GM12891 (cell line): Measurements from ENCODE around the gene MED13L.

Source experiments
- PAX5 ChIP-seq: IDR thresholded peaks from 2 replicates; pipeline ENCODE4 v1.6.1; 2011; ENCODE audit warnings: low read length, moderate library complexity, mild to moderate bottlenecking; ENCODE audit not compliant: insufficient read depth, severe bottlenecking
- POLR2A ChIP-seq: IDR thresholded peaks from 2 replicates; pipeline ENCODE4 v1.6.1; 2011; ENCODE audit warnings: low read depth, low read length, control low read depth
- POLR2AphosphoS5 ChIP-seq: IDR thresholded peaks from 2 replicates; pipeline ENCODE4 v1.6.1; 2011; ENCODE audit warnings: low read depth, low read length, control low read depth
- POU2F2 ChIP-seq: IDR thresholded peaks from 2 replicates; pipeline ENCODE4 v1.6.1; 2011; ENCODE audit warnings: low read depth, mild to moderate bottlenecking, control low read depth, low read length, moderate library complexity
- SPI1 ChIP-seq: IDR thresholded peaks from 2 replicates; pipeline ENCODE4 v1.6.1; 2011; ENCODE audit warnings: low read depth, low read length, control low read depth
- TAF1 ChIP-seq: IDR thresholded peaks from 2 replicates; pipeline ENCODE4 v1.6.1; 2011; ENCODE audit warnings: low read depth, low read length, control low read depth

DNA sequence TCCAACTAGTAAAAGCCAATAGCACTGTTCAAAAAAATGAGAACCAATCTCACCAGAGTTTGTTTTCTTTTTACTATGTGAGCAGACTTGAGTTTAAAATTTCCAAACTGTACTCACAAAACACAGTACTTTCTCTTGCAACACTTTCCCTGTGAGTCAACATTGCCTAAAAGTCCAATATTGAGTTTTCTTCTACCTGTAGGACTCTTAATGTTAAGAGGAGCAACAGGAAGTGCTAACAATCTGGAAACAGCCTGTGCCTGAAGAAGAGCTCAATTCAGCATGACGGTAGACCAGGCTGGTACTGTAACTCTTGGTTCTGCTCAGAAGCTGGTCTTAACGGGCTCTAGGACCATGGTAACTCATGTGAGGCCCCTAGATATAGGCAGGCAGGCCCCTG is 144.3 kb downstream of the MED13L start:
- TF ChIP-seq POLR2AphosphoS5 = no peak
- TF ChIP-seq POLR2A = no peak
- no peak for TF ChIP-seq PAX5
- TF ChIP-seq TAF1 = no peak
- TF ChIP-seq POU2F2 = no peak
- 0 out of 2 replicates have a peak, but pooled peaks have one; percentile 20 for TF ChIP-seq SPI1
